Measurements from ENCODE around the gene XXYLT1. TPM values are rescaled to one million over a fixed set of nuclear protein-coding genes. Genes with fewer than 3 reads are reported as not detected.
A peak's percentile ranks its signal among the peaks of the same experiment; 100 is the strongest.

The XXYLT1 gene
- total RNA-seq, 2 experiments from 2014 or later, result 3.1 to 3.7 TPM

- no peaks in the 10 kb centered on the region for H3K36me3 ChIP-seq (ENCODE audit: insufficient read depth, low read length)
- Mint-ChIP-seq H3K9me3 (no peaks in the 10 kb centered on the region), H3K27ac (no peak overlapping the region), H3K4me3 (no peak overlapping the region), H3K36me3 (ENCODE audit: low read depth) (no peaks in the 10 kb centered on the region), H3K27me3 (no peaks in the 10 kb centered on the region), H3K4me1 (ENCODE audit: low read depth) (no peaks in the 10 kb centered on the region)
- H3K9me3 ChIP-seq (ENCODE audit: control insufficient read depth in 1 of 2, insufficient read depth in 1 of 2, low read length in 2 of 2), result peaks cover 0 to 2% of the 10 kb centered on the region in 2 experiments
- no peak overlapping the region for H3K27ac ChIP-seq (ENCODE audit: low read depth in 1 of 2, low read length in 2 of 2)
- ChIA-PET CTCF (no interaction called here), POLR2A (no interaction called here)
- no peak for ATAC-seq (ENCODE audit: poor library complexity)
- H3K4me3 ChIP-seq (ENCODE audit: low read length), result no peak overlapping the region
- intact Hi-C loops (cut with DNase I, micrococcal nuclease), result loop anchor here in 1 of 2 experiments (10.0 kb wide), 1 partner anchor 216 kb away; no protein-coding TSS in a partner anchor
- peak in 1 of 14 experiments; percentile 15 for DNase-seq
- TF ChIP-seq, protein P1, sequence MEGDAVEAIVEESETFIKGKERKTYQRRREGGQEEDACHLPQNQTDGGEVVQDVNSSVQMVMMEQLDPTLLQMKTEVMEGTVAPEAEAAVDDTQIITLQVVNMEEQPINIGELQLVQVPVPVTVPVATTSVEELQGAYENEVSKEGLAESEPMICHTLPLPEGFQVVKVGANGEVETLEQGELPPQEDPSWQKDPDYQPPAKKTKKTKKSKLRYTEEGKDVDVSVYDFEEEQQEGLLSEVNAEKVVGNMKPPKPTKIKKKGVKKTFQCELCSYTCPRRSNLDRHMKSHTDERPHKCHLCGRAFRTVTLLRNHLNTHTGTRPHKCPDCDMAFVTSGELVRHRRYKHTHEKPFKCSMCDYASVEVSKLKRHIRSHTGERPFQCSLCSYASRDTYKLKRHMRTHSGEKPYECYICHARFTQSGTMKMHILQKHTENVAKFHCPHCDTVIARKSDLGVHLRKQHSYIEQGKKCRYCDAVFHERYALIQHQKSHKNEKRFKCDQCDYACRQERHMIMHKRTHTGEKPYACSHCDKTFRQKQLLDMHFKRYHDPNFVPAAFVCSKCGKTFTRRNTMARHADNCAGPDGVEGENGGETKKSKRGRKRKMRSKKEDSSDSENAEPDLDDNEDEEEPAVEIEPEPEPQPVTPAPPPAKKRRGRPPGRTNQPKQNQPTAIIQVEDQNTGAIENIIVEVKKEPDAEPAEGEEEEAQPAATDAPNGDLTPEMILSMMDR (IDR thresholded peaks at IDR 0.05), result no peak
- H3K27me3 ChIP-seq (ENCODE audit: control insufficient read depth in 1 of 2, insufficient read depth in 2 of 2, low read length in 2 of 2), result no peaks in the 10 kb centered on the region
- H3K4me1 ChIP-seq (ENCODE audit: insufficient read depth, low read length), result no peaks in the 10 kb centered on the region
These were observed 230.0 kb downstream of the XXYLT1 start for GRCh38 chr3:195040773-195041520.

DNA sequence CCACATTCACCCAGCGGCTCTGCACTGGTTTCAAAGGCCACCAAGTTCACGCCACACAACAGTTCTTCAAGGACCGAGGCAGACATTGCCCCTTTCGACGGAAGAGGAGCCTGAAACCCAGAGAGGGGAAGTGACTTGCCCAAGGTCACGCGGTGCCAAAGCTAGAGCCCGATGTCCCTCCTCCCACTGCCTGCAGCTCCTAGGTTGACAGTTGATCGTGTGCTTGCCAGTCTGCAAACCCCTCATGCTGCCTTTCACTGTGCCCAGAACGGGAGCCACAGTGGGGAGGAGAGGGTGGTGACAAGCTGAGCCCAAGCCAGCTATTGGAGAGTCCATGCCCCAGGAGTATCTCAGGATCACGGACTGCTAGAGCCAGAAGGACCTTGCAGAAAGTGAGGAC lies 230.9 kb downstream of the XXYLT1 start:
- intact Hi-C loops (cut with DNase I, micrococcal nuclease), result loop anchor here in 1 of 2 experiments (10.0 kb wide), 1 partner anchor 215 kb away; no protein-coding TSS in a partner anchor
- H3K27me3 ChIP-seq (ENCODE audit: control insufficient read depth in 1 of 2, insufficient read depth in 2 of 2, low read length in 2 of 2), result no peaks in the 10 kb centered on the region
- ChIA-PET CTCF (no interaction called here), POLR2A (no interaction called here)
- H3K4me3 Mint-ChIP-seq, result no peak overlapping the region
- no peaks in the 10 kb centered on the region for H3K4me1 Mint-ChIP-seq (ENCODE audit: low read depth)
- H3K27me3 Mint-ChIP-seq, result no peaks in the 10 kb centered on the region
- no peak overlapping the region for H3K27ac Mint-ChIP-seq
- no peak overlapping the region for H3K4me3 ChIP-seq (ENCODE audit: low read length)
- DNase-seq, result peak in 3 of 14 experiments; percentile 14 to 52 (median 50)
- TF ChIP-seq, protein P1 (IDR thresholded peaks at IDR 0.05), result no peak
- H3K4me1 ChIP-seq (ENCODE audit: insufficient read depth, low read length), result no peaks in the 10 kb centered on the region
- no peaks in the 10 kb centered on the region for H3K9me3 Mint-ChIP-seq
- H3K27ac ChIP-seq (ENCODE audit: low read depth in 1 of 2, low read length in 2 of 2), result no peak overlapping the region
- H3K36me3 Mint-ChIP-seq (ENCODE audit: low read depth), result no peaks in the 10 kb centered on the region
- H3K36me3 ChIP-seq (ENCODE audit: insufficient read depth, low read length), result no peaks in the 10 kb centered on the region
- peaks cover 0 to 3% of the 10 kb centered on the region in 2 experiments for H3K9me3 ChIP-seq (ENCODE audit: control insufficient read depth in 1 of 2, insufficient read depth in 1 of 2, low read length in 2 of 2)
- no peak for ATAC-seq (ENCODE audit: poor library complexity)

GRCh38 chr3:195039180-195039843 lies 231.6 kb downstream of the XXYLT1 start:
- ChIA-PET POLR2A (no interaction called here), CTCF (no interaction called here)
- ATAC-seq (ENCODE audit: poor library complexity), result no peak
- no peaks in the 10 kb centered on the region for H3K27me3 Mint-ChIP-seq
- Histone ChIP-seq H3K36me3 (ENCODE audit: insufficient read depth, low read length) (no peaks in the 10 kb centered on the region), H3K27ac (ENCODE audit: low read depth in 1 of 2, low read length in 2 of 2) (no peak overlapping the region), H3K4me1 (ENCODE audit: insufficient read depth, low read length) (no peaks in the 10 kb centered on the region), H3K4me3 (ENCODE audit: low read length) (no peak overlapping the region), H3K9me3 (ENCODE audit: control insufficient read depth in 1 of 2, insufficient read depth in 1 of 2, low read length in 2 of 2) (peaks cover 0 to 3% of the 10 kb centered on the region in 2 experiments), H3K27me3 (ENCODE audit: control insufficient read depth in 1 of 2, insufficient read depth in 2 of 2, low read length in 2 of 2) (no peaks in the 10 kb centered on the region)
- no peaks in the 10 kb centered on the region for H3K36me3 Mint-ChIP-seq (ENCODE audit: low read depth)
- TF ChIP-seq, protein P1 (IDR thresholded peaks at IDR 0.05), result no peak
- H3K4me3 Mint-ChIP-seq, result no peak overlapping the region
- no peak overlapping the region for H3K27ac Mint-ChIP-seq
- H3K9me3 Mint-ChIP-seq, result no peaks in the 10 kb centered on the region
- intact Hi-C loops (cut with DNase I, micrococcal nuclease), result no loop called here
- no peaks in the 10 kb centered on the region for H3K4me1 Mint-ChIP-seq (ENCODE audit: low read depth)
- DNase-seq, result no peak
